HL-60/S4 (cell line): Measurements from ENCODE around the gene SH3RF3.

ENCODE experiments used
- in situ Hi-C: fragments of 300-500 bp; cut with MboI; formaldehyde crosslinking; loops from 2 replicates; pipeline ENCODE4 v1.14.3; 2022; ENCODE audit warnings: low sequenced_read_pairs

SH3RF3 gene

DNA sequence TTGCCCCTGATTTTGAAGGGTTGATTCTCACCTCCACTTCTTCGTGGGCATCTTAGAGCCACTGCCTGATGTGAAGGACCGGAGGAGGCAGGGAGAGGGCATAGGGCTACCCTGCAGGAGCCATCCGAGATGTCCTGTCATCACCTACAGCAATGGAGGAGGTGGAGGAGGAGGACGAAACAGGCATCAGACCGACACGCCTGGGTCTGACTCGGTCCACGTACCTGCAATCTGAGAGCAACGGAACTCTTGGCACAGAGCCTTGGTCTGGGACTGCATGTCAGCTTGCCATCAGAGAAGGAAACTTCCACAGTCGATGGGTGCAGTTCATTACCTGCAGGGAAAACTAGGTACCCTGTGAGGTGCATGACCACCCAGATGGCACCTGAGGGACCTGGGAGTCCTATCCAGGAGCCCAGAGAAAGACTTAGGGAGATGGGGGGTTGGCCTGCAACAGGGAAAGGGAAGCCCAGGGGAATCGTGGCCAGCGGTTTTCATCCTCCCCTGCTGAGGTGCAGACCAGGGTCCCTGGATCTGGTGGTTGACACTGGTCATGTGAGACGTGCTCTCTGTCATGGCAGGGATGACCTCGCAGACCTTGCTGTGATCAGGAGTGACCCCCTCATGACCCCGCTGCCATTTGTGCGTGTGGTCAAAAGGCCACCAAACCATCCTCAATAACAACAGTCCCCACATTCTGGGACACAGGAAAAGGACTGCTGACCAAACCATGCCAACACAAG lies 293.9 kb downstream of the SH3RF3 start:
- in situ Hi-C loops = no loop called here

DNA sequence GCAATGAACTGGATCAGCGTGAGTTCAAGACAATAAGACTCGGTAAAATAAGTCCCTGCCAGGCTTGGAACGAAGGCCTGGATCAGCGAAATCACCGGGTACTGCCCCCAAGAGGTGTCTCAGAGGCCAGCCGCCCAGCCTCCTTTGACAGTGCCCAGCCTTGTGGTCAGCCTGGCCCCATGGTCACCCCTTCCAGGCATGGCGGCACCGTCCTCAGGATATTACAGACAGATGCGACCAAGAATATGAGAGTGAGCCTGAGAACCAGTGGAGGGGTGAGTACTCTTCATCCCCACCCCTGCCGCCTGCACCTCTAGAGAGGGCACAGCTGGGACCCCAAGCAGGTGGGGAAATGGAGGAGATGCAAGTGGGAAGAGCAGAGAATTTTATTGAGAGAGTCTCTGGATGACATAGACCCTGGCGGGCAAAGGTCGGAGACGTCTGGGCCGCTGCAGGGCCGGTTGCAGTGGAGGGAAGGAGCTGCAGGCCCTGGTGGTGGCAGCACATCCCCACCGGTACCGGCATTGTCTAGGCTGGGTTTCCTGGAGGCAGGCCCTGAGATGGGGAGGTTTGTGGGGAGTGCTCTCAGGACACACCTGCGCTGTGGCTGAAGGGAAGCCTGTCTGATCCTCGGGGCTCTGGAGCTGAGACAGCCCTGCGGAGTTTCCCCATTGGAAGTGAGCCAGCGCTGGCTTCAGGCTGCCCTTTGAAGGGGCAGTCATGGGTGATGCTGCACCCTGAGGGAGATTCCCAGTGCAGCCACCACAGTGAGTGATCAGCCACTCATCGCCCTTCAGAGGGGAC lies 294.8 kb downstream of the SH3RF3 start:
- in situ Hi-C loops = no loop called here

GRCh38 chr2:109425411-109425810 lies 296.4 kb downstream of the SH3RF3 start:
- in situ Hi-C loops = no loop called here

DNA sequence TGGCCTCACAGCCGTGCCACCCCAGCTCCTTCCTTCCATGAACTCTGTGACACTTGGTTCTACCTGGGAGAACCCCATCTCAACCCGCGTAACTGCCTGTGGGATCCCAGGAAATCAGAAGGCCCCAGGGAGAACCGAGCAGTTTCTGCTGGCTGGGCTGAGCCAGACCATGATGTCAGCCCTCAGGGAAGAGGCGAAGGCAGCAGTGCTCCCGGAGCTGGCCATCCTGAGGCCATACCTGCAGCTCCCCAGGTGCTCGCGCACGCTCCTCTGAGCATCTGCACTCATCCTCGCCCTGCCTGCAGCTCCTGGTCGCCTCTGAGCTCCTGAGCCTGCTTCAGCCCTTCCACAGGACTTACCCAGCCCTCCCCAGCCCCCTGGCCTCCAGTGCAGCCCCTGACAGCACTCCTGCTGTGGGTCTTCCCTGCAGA lies 298.7 kb downstream of the SH3RF3 start:
- in situ Hi-C loops = no loop called here

DNA sequence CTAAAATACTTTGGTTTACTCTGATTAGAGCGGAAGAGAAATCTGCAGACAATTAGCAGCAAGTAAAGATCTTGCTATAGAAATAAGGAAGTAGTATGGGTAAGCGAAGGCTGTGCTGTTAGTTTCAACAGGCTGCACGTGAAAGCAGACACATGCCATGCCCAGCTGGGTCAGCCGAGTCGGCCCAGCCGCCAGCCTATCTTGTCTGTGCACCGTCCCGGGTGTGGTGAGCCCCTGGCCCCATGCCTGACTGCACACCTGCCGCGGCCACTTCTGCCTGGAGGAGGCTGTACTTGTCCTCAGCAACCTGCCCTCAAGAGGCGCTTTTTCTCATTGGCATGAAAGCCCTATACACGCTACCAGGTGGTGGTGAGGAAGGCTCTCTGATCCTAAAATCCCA lies 299.3 kb downstream of the SH3RF3 start:
- in situ Hi-C loops = no loop called here

- in situ Hi-C loops = no loop called here
Observed at GRCh38 chr2:109428841-109429566, 300.0 kb downstream of the SH3RF3 start.

DNA sequence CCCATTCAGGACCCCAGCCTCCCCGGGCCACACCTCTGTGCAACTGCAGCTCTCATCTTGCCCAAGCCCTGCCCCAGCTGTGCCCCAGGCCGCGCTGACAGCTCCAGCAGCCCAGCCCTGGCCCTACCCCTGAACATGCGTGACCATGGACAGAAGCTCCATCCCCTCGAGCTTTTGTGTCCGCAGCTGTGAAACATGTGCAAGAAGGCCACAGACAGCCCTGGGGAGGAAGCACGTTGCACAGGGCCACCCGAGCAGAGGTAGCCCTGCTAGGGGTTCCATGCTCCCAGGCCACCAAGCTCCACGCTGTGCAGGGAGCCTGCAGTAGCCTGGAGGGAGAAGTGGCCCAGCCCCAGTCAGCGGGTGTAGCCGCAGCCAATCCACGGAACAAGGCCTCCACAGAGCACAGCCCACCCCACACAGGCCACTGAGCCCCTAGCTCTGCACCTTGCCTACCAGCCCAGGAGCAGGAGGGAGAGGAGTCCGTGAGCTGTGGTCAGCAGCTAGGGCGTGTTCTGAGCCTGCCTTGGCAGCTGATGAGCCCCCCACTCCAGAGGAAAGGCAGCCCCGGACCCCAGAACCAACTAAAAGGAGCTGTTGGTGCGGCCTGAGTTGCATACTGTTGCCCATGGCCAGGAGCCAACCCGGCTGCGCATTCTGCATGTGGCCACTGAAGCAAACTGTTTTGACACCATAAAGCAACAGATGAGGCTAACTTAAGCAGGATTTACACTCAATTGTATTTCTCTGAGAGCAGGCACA lies 300.7 kb downstream of the SH3RF3 start:
- in situ Hi-C loops = no loop called here

DNA sequence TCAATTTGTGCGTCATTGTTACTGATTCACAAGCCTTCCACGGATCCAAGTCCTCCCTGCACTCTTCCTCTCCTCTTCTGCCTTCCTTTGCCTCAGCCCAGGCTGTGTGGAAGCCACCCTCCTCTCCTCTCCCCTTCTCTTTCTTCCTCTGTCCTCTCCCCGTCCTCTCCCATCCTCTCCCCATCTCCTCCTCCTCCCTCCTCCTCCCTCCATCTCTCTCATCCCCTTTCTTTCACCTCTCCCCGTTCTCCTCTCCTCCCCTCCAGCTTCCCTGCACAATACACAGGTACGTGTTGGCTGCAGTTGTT lies 301.3 kb downstream of the SH3RF3 start:
- in situ Hi-C loops = no loop called here

DNA sequence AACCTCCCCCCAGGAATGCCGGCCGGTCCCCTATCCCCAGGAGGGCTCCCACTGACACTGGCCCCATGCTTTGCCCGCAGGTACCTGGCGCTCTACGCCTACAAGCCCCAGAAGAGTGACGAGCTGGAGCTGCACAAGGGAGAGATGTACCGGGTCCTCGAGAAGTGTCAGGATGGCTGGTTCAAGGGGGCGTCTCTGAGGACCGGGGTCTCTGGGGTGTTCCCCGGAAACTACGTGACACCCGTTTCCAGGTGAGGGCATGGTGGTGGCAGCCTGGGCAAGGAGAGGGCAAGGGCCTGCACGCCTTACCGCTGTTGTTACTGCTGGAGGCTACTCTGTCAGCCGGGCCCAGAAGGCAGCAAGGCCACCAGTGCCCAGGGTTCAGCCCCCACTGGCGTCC lies 303.4 kb downstream of the SH3RF3 start:
- in situ Hi-C loops = no loop called here

DNA sequence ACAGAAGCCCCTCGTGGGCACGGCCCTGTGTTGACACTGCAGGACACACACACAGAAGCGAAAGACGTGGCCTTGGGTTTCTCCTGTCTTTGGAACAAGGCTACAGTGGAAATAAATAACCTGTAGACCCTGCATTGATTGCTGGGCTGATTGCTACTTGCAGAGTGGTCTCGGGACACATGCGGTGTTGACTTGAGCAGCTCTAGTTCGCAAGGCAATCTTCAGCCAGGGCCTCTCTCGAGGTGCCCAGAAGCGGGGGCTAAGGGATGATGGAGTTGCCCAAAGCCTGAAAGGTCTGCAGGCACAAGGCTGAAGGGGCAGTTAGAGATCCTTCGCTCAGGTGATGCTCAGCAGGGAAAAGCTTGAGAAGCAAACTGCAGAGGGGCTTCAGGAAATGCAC lies 304.5 kb downstream of the SH3RF3 start:
- in situ Hi-C loops = no loop called here

- in situ Hi-C loops = no loop called here
Observed at GRCh38 chr2:109433926-109434325, 304.9 kb downstream of the SH3RF3 start.

- in situ Hi-C loops = no loop called here
Observed at GRCh38 chr2:109434351-109434750, 305.3 kb downstream of the SH3RF3 start.

- in situ Hi-C loops = no loop called here
Observed at GRCh38 chr2:109435066-109435690, 306.2 kb downstream of the SH3RF3 start.

- in situ Hi-C loops = no loop called here
Observed at GRCh38 chr2:109435901-109436598, 307.0 kb downstream of the SH3RF3 start.

GRCh38 chr2:109436610-109437225 lies 307.7 kb downstream of the SH3RF3 start:
- in situ Hi-C loops = no loop called here

DNA sequence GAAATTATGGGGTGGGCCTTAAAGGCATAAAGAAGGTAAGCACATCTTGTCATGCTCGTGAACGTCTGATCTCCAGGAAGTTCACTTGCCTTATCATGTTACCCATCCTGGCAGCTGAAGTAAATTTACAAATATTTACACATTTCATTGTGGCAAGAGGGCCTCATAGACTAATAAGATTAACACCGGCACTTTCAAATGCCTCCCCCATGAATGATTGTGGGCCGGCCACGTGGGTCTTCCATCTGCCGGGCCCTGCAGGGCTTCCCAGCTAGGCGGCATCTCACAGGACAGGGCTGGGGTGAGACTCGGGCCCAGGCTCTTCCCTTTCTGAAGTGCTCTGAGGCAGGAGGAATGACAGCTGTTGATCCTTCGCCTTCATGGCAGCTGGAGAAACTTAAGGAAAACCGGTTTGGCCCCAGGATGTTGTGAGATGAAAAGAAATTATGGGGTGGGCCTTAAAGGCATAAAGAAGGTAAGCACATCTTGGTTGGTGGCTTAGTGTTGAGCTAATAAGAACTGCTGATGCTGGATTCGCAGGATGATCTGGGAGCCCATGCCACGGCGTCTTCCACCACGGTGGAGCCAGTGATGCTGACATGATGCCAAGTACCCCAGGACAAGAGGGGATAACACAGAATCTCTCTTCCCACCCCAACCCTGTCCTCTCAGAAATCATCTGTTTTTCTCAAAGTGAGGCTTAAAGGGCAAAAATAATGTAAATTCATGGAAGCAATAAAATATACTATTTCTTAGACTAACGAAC lies 308.5 kb downstream of the SH3RF3 start:
- in situ Hi-C loops = no loop called here

DNA sequence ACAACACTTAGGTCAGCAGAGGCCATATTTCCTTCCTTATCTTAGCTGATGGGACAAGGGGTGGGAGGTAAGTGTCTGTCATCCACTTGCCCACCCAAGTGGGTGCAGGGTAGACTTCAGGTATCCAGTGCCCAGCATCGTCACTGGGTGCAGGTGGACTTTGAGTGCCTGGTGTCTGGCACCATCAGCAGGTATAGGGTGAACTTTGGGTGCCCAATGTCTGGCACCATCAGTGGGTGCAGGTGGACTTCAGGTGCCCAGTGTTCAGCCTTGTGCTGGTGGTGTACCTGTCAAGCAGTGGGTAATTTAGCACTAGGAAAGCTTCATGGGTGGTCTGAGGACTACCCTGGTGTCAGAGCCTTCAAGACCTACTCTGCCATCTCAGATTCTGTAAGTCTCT lies 309.1 kb downstream of the SH3RF3 start:
- in situ Hi-C loops = no loop called here

- in situ Hi-C loops = no loop called here
Observed at GRCh38 chr2:109438773-109439389, 309.9 kb downstream of the SH3RF3 start.
